NCI-H510A (cell line): ENCODE results near the gene SDK1.

Experiments used
- DNase-seq: peaks from one replicate; lab custom pipeline; 2025; lab: John Stamatoyannopoulos, UW

The SDK1 gene

GRCh38 chr7:4017081-4017480, 716.0 kb downstream of the SDK1 start:
- DNase-seq, result no peak

GRCh38 chr7:4017785-4018184, 716.7 kb downstream of the SDK1 start:
- no peak for DNase-seq

GRCh38 chr7:4018601-4019316, 717.7 kb downstream of the SDK1 start:
- no peak for DNase-seq

GRCh38 chr7:4020086-4020485, 719.0 kb downstream of the SDK1 start:
- DNase-seq, result no peak

- no peak for DNase-seq
These were observed 720.4 kb downstream of the SDK1 start for GRCh38 chr7:4021413-4021812.

- DNase-seq, result no peak
These were observed 721.2 kb downstream of the SDK1 start for GRCh38 chr7:4022265-4022664.

- DNase-seq, result no peak
These were observed 722.5 kb downstream of the SDK1 start for GRCh38 chr7:4023502-4023901.

GRCh38 chr7:4024133-4024532, 723.1 kb downstream of the SDK1 start:
- DNase-seq, result no peak

- DNase-seq, result no peak
These were observed 723.8 kb downstream of the SDK1 start for GRCh38 chr7:4024806-4025205.

- no peak for DNase-seq
These were observed 724.2 kb downstream of the SDK1 start for GRCh38 chr7:4025210-4025609.

- no peak for DNase-seq
These were observed 724.9 kb downstream of the SDK1 start for GRCh38 chr7:4025694-4026615.

- no peak for DNase-seq
These were observed 726.0 kb downstream of the SDK1 start for GRCh38 chr7:4026941-4027486.

GRCh38 chr7:4028221-4028620, 727.2 kb downstream of the SDK1 start:
- DNase-seq, result no peak

GRCh38 chr7:4029941-4030340, 728.9 kb downstream of the SDK1 start:
- DNase-seq, result no peak

- no peak for DNase-seq
These were observed 729.4 kb downstream of the SDK1 start for GRCh38 chr7:4030346-4030950.

- no peak for DNase-seq
These were observed 732.9 kb downstream of the SDK1 start for GRCh38 chr7:4033996-4034395.

GRCh38 chr7:4037308-4037707, 736.3 kb downstream of the SDK1 start:
- DNase-seq, result no peak

- DNase-seq, result no peak
These were observed 736.8 kb downstream of the SDK1 start for GRCh38 chr7:4037877-4038276.

- DNase-seq, result no peak
These were observed 739.3 kb downstream of the SDK1 start for GRCh38 chr7:4040109-4040928.

- DNase-seq, result no peak
These were observed 741.5 kb downstream of the SDK1 start for GRCh38 chr7:4042402-4043045.

GRCh38 chr7:4043988-4044387, 742.9 kb downstream of the SDK1 start:
- DNase-seq, result no peak
